Activated B cell treated with CpG ODN at 0.5 μM for 24 hours (primary cell): ENCODE measurements around the gene MED9. TPM values are rescaled to one million over a fixed set of nuclear protein-coding genes. Genes with fewer than 3 reads are reported as not detected.

Source experiments
- ATAC-seq: fragments of 200-7000 bp; cut with Tn5 transposase; one replicate; pipeline ENCODE4 v1.10.0; 2021; ENCODE audit warnings: low read depth, mild to moderate bottlenecking, moderate library complexity
- CTCF ChIA-PET: fragments of 350-600 bp; sonication (Branson Sonifier 250); formaldehyde crosslinking; loops from one replicate; lab custom pipeline; 2021; ENCODE audit warnings: antibody characterized with exemption; lab: Charles Lee
- POLR2A ChIA-PET: fragments of 350-600 bp; sonication (Branson Sonifier 250); formaldehyde crosslinking; loops from one replicate; lab custom pipeline; 2021; ENCODE audit warnings: antibody characterized with exemption; lab: Charles Lee
- DNase-seq: peaks from one replicate; pipeline ENCODE4 v3.0.0; 2022
- H3K27ac Mint-ChIP-seq: one replicate; pipeline ENCODE4 v1.8.0; 2020; ENCODE audit warnings: mixed read lengths
- H3K27me3 Mint-ChIP-seq: one replicate; pipeline ENCODE4 v1.8.0; 2021; ENCODE audit warnings: mixed read lengths
- H3K36me3 Mint-ChIP-seq: one replicate; pipeline ENCODE4 v1.8.0; 2021; ENCODE audit warnings: low read depth, mixed read lengths
- H3K4me1 Mint-ChIP-seq: one replicate; pipeline ENCODE4 v1.8.0; 2021; ENCODE audit warnings: mixed read lengths
- H3K4me3 Mint-ChIP-seq: one replicate; pipeline ENCODE4 v1.8.0; 2020; ENCODE audit warnings: mild to moderate bottlenecking, mixed read lengths
- H3K9me3 Mint-ChIP-seq: one replicate; pipeline ENCODE4 v1.8.0; 2020; ENCODE audit warnings: mixed read lengths
- CTCF ChIP-seq: fragments of 200-600 bp; IDR thresholded peaks from one replicate; pipeline ENCODE4 v1.8.0; 2022; ENCODE audit warnings: antibody characterized with exemption, mild to moderate bottlenecking
- intact Hi-C: fragments of 100-400 bp; cut with micrococcal nuclease; formaldehyde crosslinking; loops from one replicate; pipeline ENCODE4 v1.15.1; 2024
- total RNA-seq: library from RNA; stranded (reverse); gene quantifications from 2 replicates; pipeline ENCODE4 v1.2.3, GENCODE V29; 2022

The MED9 gene
- total RNA-seq, 1 donor from 2014 or later = 20.1 TPM

GRCh38 chr17:17526369-17526768 is 49.6 kb downstream of the MED9 start:
- H3K4me3 Mint-ChIP-seq = no peak overlapping the region
- TF ChIP-seq CTCF = no peak
- ChIA-PET POLR2A (no interaction called here), CTCF (no interaction called here)
- H3K27ac Mint-ChIP-seq = no peak overlapping the region
- H3K9me3 Mint-ChIP-seq = no peaks in the 10 kb centered on the region
- no peaks in the 10 kb centered on the region for H3K4me1 Mint-ChIP-seq
- DNase-seq = no peak
- no peaks in the 10 kb centered on the region for H3K27me3 Mint-ChIP-seq
- ATAC-seq = no peak
- intact Hi-C loops = no loop called here
- no peaks in the 10 kb centered on the region for H3K36me3 Mint-ChIP-seq

GRCh38 chr17:17527534-17527933 is 50.7 kb downstream of the MED9 start:
- ATAC-seq (no peak), DNase-seq (no peak)
- H3K4me3 Mint-ChIP-seq = no peak overlapping the region
- H3K9me3 Mint-ChIP-seq = no peaks in the 10 kb centered on the region
- H3K27me3 Mint-ChIP-seq = no peaks in the 10 kb centered on the region
- no peaks in the 10 kb centered on the region for H3K36me3 Mint-ChIP-seq
- no peak for TF ChIP-seq CTCF
- H3K27ac Mint-ChIP-seq = no peak overlapping the region
- ChIA-PET POLR2A (no interaction called here), CTCF (no interaction called here)
- no peaks in the 10 kb centered on the region for H3K4me1 Mint-ChIP-seq
- intact Hi-C loops = no loop called here

GRCh38 chr17:17527956-17528500 is 51.2 kb downstream of the MED9 start:
- Mint-ChIP-seq H3K27me3 (no peaks in the 10 kb centered on the region), H3K9me3 (no peaks in the 10 kb centered on the region), H3K4me3 (no peak overlapping the region), H3K4me1 (no peaks in the 10 kb centered on the region), H3K27ac (no peak overlapping the region), H3K36me3 (no peaks in the 10 kb centered on the region)
- ChIA-PET CTCF (no interaction called here), POLR2A (no interaction called here)
- intact Hi-C loops = no loop called here
- no peak for TF ChIP-seq CTCF
- ATAC-seq (no peak), DNase-seq (no peak)

- intact Hi-C loops = no loop called here
- TF ChIP-seq CTCF = no peak
- CTCF ChIA-PET = no interaction called here
Measured at GRCh38 chr17:17528696-17529652, 52.2 kb downstream of the MED9 start.

GRCh38 chr17:17531156-17531555 is 54.4 kb downstream of the MED9 start:
- ChIA-PET POLR2A (no interaction called here), CTCF (no interaction called here)
- ATAC-seq (no peak), DNase-seq (no peak)
- no peak for TF ChIP-seq CTCF
- Mint-ChIP-seq H3K27ac (no peak overlapping the region), H3K9me3 (no peaks in the 10 kb centered on the region), H3K4me1 (no peaks in the 10 kb centered on the region), H3K36me3 (no peaks in the 10 kb centered on the region), H3K27me3 (no peaks in the 10 kb centered on the region), H3K4me3 (no peak overlapping the region)
- intact Hi-C loops = no loop called here

More at GRCh38 chr17:17528696-17529652, 52.2 kb downstream of the MED9 start:
- H3K9me3 Mint-ChIP-seq = no peaks in the 10 kb centered on the region
- no peak for DNase-seq
- no peak overlapping the region for H3K27ac Mint-ChIP-seq
- H3K4me3 Mint-ChIP-seq = no peak overlapping the region
- no peak for ATAC-seq
- H3K4me1 Mint-ChIP-seq = no peaks in the 10 kb centered on the region
- no peaks in the 10 kb centered on the region for H3K36me3 Mint-ChIP-seq
- POLR2A ChIA-PET = no interaction called here
- no peaks in the 10 kb centered on the region for H3K27me3 Mint-ChIP-seq
